PC-3 (cell line): ENCODE data around the gene ASTN2. TPM values are rescaled to one million over a fixed set of nuclear protein-coding genes. Genes with fewer than 3 reads are reported as not detected.

Experiments used
- ATAC-seq: fragments of 200-7000 bp; cut with Tn5 transposase; 2 replicates; pipeline ENCODE4 v1.9.1; 2020; ENCODE audit warnings: mild to moderate bottlenecking, moderate library complexity
- BruUV-seq: library from RNA; stranded (reverse); fragments of 400-500 nt; replicated peaks from 2 replicates; lab custom pipeline; 2021; lab: Mats Ljungman, UMichigan
- CTCF ChIA-PET: fragments of 300-600 bp; sonication (Branson Sonifier 250); formaldehyde crosslinking; loops from one replicate; lab custom pipeline; 2022; ENCODE audit warnings: antibody characterized with exemption; lab: Charles Lee
- POLR2A ChIA-PET: fragments of 300-600 bp; sonication (Branson Sonifier 250); formaldehyde crosslinking; loops from one replicate; lab custom pipeline; 2022; ENCODE audit warnings: antibody characterized with exemption; ENCODE audit not compliant: unreplicated experiment; lab: Charles Lee
- DNase-seq: peaks from one replicate; pipeline ENCODE4 v3.0.0-alpha.2; 2015
- H2AFZ ChIP-seq: fragments of 300-600 bp; sonication (generic); 2 replicates; pipeline ENCODE4 v1.6.0; 2016; ENCODE audit warnings: antibody characterized with exemption, low read length
- H3F3A ChIP-seq: fragments of 300-600 bp; sonication (generic); one replicate; pipeline ENCODE4 v1.6.0; 2017; ENCODE audit warnings: antibody characterized with exemption, low read length, control low read depth, mild to moderate bottlenecking; ENCODE audit not compliant: unreplicated experiment
- H3K27ac ChIP-seq: fragments of 300-600 bp; sonication (generic); 2 replicates; pipeline ENCODE4 v1.5.1; 2016; ENCODE audit warnings: mild to moderate bottlenecking, low read length
- H3K27me3 ChIP-seq: fragments of 300-600 bp; sonication (generic); 2 replicates; pipeline ENCODE4 v1.6.1; 2016; ENCODE audit warnings: low read length, mixed read lengths
- H3K36me3 ChIP-seq: fragments of 300-600 bp; sonication (generic); 2 replicates; pipeline ENCODE4 v1.6.1; 2016; ENCODE audit warnings: low read depth, mixed run types, low read length, mixed read lengths
- H3K4me1 ChIP-seq: fragments of 300-600 bp; sonication (generic); 2 replicates; pipeline ENCODE4 v1.5.1; 2016; ENCODE audit warnings: low read length; ENCODE audit not compliant: insufficient read depth
- H3K4me2 ChIP-seq: fragments of 300-600 bp; sonication (generic); 2 replicates; pipeline ENCODE4 v1.6.0; 2016; ENCODE audit warnings: low read length
- H3K4me3 ChIP-seq: fragments of 300-600 bp; sonication (generic); 2 replicates; pipeline ENCODE4 v1.5.1; 2016; ENCODE audit warnings: mild to moderate bottlenecking, low read length, mixed read lengths
- H3K79me2 ChIP-seq: fragments of 300-600 bp; sonication (generic); 2 replicates; pipeline ENCODE4 v1.6.1; 2017; ENCODE audit warnings: low read length, mixed read lengths
- H3K9ac ChIP-seq: fragments of 300-600 bp; sonication (generic); 2 replicates; pipeline ENCODE4 v1.6.0; 2016; ENCODE audit warnings: mild to moderate bottlenecking, low read length
- H3K9me2 ChIP-seq: fragments of 300-600 bp; sonication (generic); replicated peaks from 2 replicates; pipeline ENCODE4 v1.6.1; 2016; ENCODE audit warnings: mixed run types, low read length, mixed read lengths
- H3K9me3 ChIP-seq: fragments of 300-600 bp; sonication (generic); 2 replicates; pipeline ENCODE4 v1.6.1; 2016; ENCODE audit warnings: low read length, mixed read lengths
- H4K20me1 ChIP-seq: fragments of 300-600 bp; sonication (generic); 2 replicates; pipeline ENCODE4 v1.6.1; 2016; ENCODE audit warnings: low read length, mixed read lengths
- EZH2 ChIP-seq: fragments of 300-600 bp; sonication (generic); IDR thresholded peaks from one replicate; pipeline ENCODE4 v1.6.1; 2017; ENCODE audit warnings: antibody characterized with exemption, mild to moderate bottlenecking, low read length; ENCODE audit not compliant: unreplicated experiment
- EZH2phosphoT487 ChIP-seq: fragments of 300-600 bp; sonication (generic); IDR thresholded peaks from 2 replicates; pipeline ENCODE4 v1.6.1; 2018; ENCODE audit warnings: mild to moderate bottlenecking, antibody characterized with exemption, low read length, borderline replicate concordance
- intact Hi-C: fragments of 100-400 bp; cut with micrococcal nuclease; formaldehyde crosslinking; loops from 2 replicates; pipeline ENCODE4 v1.9.0; 2023
- total RNA-seq: library from RNA; depleted of rRNA; stranded (reverse); fragments of >200 nt; gene quantifications from 2 replicates; pipeline ENCODE4 v1.2.3, GENCODE V29; 2014
- TF ChIP-seq, protein P1 (sequence below): fragments of 300-600 bp; sonication (generic); conservative IDR thresholded peaks from 2 replicates; pipeline ENCODE4 v1.5.1; 2017; ENCODE audit warnings: antibody characterized with exemption, low read depth, mild to moderate bottlenecking, low read length

Gene ASTN2
- total RNA-seq, 1 experiment from 2014 or later, result 3.5 TPM

DNA sequence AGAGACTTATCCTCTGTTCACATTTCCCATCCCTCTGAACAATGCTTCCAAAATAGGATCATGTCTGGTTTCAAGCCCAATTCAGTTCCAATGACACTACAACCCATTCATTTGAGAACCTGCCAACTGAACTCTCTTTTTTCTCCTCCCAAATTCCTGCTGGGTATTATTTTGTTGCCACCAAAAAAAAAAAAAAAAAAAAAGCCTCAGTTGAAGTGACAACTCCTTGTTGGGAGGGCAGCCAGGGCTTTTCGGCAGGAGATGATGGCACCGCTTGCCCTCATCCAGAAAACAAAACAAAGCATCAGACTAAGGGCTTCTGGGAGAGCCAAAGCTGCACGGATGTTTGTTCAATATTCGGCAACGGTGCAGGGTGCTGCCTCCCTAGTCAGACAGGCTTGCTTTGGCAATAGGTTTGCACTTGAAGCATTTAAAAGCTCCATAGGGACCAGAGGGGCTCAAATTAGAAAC, 758.3 kb downstream of the ASTN2 start:
- no peak overlapping the region for H3K4me2 ChIP-seq
- no peak overlapping the region for H3K9ac ChIP-seq
- no peaks in the 10 kb centered on the region for H3K36me3 ChIP-seq
- H4K20me1 ChIP-seq, result no peaks in the 10 kb centered on the region
- no peak for DNase-seq
- intact Hi-C loops, result no loop called here
- no peak overlapping the region for H2AFZ ChIP-seq
- TF ChIP-seq EZH2phosphoT487, result no peak
- no peak for TF ChIP-seq EZH2
- TF ChIP-seq, protein P1, sequence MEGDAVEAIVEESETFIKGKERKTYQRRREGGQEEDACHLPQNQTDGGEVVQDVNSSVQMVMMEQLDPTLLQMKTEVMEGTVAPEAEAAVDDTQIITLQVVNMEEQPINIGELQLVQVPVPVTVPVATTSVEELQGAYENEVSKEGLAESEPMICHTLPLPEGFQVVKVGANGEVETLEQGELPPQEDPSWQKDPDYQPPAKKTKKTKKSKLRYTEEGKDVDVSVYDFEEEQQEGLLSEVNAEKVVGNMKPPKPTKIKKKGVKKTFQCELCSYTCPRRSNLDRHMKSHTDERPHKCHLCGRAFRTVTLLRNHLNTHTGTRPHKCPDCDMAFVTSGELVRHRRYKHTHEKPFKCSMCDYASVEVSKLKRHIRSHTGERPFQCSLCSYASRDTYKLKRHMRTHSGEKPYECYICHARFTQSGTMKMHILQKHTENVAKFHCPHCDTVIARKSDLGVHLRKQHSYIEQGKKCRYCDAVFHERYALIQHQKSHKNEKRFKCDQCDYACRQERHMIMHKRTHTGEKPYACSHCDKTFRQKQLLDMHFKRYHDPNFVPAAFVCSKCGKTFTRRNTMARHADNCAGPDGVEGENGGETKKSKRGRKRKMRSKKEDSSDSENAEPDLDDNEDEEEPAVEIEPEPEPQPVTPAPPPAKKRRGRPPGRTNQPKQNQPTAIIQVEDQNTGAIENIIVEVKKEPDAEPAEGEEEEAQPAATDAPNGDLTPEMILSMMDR, result no peak
- H3F3A ChIP-seq, result no peaks in the 10 kb centered on the region
- ChIA-PET POLR2A (no interaction called here), CTCF (no interaction called here)
- H3K9me3 ChIP-seq, result no peaks in the 10 kb centered on the region
- H3K9me2 ChIP-seq, result no peaks in the 10 kb centered on the region
- no peak overlapping the region for H3K27ac ChIP-seq
- BruUV-seq, result no TSS peak
- H3K4me3 ChIP-seq, result no peak overlapping the region
- H3K79me2 ChIP-seq, result no peaks in the 10 kb centered on the region
- no peaks in the 10 kb centered on the region for H3K27me3 ChIP-seq
- peaks cover 7% of the 10 kb centered on the region; the same call in 1 of the 2 replicates for H3K4me1 ChIP-seq
- ATAC-seq, result no peak

DNA sequence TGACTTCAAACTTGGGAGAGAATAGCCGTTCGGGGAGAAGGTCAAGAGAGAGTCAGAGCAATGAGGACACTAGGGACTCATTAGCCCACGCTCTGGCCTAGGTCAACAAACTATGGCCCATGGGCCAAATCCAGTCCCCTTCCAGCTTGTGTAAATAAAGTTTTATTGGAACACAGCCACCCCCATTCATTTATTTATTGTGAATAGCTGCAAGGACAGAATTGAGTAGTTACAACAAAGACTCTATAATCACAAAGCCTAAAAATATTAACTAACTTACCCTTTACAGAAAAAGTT, 760.9 kb downstream of the ASTN2 start:
- H3K9me3 ChIP-seq, result no peaks in the 10 kb centered on the region
- CTCF ChIA-PET, result no interaction called here
- no peak for ATAC-seq
- H3K4me3 ChIP-seq, result no peak overlapping the region
- H2AFZ ChIP-seq, result no peak overlapping the region
- no peak overlapping the region for H3K4me2 ChIP-seq
- no peaks in the 10 kb centered on the region for H3K36me3 ChIP-seq
- no peaks in the 10 kb centered on the region for H3K27me3 ChIP-seq
- no peaks in the 10 kb centered on the region for H4K20me1 ChIP-seq
- no peak for TF ChIP-seq EZH2phosphoT487
- BruUV-seq, result no TSS peak
- POLR2A ChIA-PET, result no interaction called here
- H3K27ac ChIP-seq, result no peak overlapping the region
- DNase-seq, result no peak
- H3K79me2 ChIP-seq, result no peaks in the 10 kb centered on the region
- H3K9me2 ChIP-seq, result no peaks in the 10 kb centered on the region
- intact Hi-C loops, result no loop called here
- H3K9ac ChIP-seq, result no peak overlapping the region
- no peaks in the 10 kb centered on the region for H3F3A ChIP-seq
- no peaks in the 10 kb centered on the region for H3K4me1 ChIP-seq

DNA sequence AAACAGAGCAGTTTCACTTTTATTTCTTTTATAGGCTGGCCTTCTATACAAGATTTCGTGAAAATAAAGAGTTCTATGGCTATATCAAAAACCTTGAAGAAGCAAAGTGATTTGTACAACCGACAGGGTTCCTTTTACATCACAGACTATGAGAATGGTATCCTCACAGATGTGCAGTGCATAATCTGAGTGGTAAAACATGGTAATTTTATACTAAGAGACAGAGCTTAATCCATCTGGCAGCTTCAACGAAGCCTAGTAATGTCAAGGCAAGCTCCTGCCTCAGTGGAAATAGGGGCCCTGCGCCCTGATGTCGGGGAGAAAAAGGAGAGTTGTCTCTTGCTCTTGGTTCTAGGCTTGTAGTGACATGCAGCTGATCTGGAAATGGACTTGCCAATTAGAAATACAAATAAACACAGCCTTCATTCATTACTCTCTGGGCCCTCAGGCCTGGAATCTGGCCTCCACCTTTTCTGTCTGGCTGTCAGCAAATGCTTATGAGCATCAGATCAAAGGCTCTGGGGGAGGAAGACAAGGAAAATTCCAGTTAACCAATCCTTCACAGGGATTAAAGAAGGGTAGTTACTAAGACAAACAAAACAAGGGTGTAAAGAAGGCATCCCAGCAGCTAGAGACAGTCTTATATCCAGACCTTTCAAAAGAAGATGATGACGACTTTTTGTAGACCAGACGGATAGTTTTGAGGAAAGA, 761.4 kb downstream of the ASTN2 start:
- Histone ChIP-seq H3K9me2 (no peaks in the 10 kb centered on the region), H3K9me3 (no peaks in the 10 kb centered on the region), H3K27ac (no peak overlapping the region), H3K27me3 (no peaks in the 10 kb centered on the region), H4K20me1 (no peaks in the 10 kb centered on the region), H3K9ac (no peak overlapping the region), H3K4me2 (no peak overlapping the region), H3K36me3 (no peaks in the 10 kb centered on the region), H3K79me2 (no peaks in the 10 kb centered on the region), H3K4me1 (no peaks in the 10 kb centered on the region), H3K4me3 (no peak overlapping the region), H3F3A (no peaks in the 10 kb centered on the region), H2AFZ (no peak overlapping the region)
- POLR2A ChIA-PET, result no interaction called here
- DNase-seq (no peak), ATAC-seq (no peak)
- CTCF ChIA-PET, result no interaction called here
- TF ChIP-seq EZH2phosphoT487 (no peak), EZH2 (no peak)
- TF ChIP-seq, protein P1, result no peak
- intact Hi-C loops, result no loop called here
- no TSS peak for BruUV-seq
